ENCODE measurements around the gene COL4A2.
A peak's percentile ranks its signal among the peaks of the same experiment; 100 is the strongest.

DNA sequence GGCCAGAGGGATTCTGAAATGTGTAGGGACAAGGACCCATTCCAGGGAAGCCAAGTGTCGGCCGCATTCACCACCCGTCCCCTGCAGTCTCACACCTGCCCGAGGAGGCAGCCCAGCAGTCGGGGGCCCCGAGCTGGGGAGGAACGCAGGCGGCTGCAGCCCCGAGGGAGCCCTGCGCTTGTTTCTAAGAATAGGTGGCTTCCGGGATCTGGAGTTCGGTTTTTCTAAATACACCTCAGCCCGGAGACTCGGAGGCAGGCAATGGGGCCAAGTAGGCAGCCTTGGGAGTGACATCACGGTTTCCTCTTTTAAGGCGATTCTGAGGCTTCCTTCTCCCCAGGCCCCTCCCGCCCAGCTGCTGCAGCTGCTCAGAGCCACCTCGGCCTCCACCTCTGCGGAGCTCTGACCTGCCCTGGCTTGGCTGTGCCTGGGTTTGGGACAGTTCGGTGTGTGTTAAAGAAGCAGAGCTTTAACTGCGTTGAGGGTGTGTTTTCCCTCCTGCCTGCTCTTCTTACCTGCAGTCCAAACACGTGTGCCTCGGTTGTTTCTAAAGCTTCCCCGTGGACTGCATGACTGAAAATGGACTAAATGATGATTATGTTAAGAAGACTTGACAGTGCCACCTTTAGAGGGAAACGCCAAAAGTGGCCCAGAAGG lies 80.5 kb downstream of the COL4A2 start:
- TF ChIP-seq, protein P1, sequence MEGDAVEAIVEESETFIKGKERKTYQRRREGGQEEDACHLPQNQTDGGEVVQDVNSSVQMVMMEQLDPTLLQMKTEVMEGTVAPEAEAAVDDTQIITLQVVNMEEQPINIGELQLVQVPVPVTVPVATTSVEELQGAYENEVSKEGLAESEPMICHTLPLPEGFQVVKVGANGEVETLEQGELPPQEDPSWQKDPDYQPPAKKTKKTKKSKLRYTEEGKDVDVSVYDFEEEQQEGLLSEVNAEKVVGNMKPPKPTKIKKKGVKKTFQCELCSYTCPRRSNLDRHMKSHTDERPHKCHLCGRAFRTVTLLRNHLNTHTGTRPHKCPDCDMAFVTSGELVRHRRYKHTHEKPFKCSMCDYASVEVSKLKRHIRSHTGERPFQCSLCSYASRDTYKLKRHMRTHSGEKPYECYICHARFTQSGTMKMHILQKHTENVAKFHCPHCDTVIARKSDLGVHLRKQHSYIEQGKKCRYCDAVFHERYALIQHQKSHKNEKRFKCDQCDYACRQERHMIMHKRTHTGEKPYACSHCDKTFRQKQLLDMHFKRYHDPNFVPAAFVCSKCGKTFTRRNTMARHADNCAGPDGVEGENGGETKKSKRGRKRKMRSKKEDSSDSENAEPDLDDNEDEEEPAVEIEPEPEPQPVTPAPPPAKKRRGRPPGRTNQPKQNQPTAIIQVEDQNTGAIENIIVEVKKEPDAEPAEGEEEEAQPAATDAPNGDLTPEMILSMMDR (IDR thresholded peaks at IDR 0.05), result no peak
- TF ChIP-seq POLR2AphosphoS5 (IDR thresholded peaks at IDR 0.05), result peak; percentile 11 to 21 (median 11)
- TF ChIP-seq POLR2A (IDR thresholded peaks at IDR 0.05), result no peak

Data from transverse colon (tissue), 4 donors.